Liver (tissue), 3 donors: ENCODE data around the gene TIMP1.

ENCODE experiments used
- GABPA ChIP-seq, 2 donors: IDR thresholded peaks in 1 of 2; conservative IDR thresholded peaks in 1 of 2; 2 replicates each; pipeline ENCODE4 v1.6.1; 2016; ENCODE audit warnings: antibody characterized with exemption in 2 of 2, mild to moderate bottlenecking in 1 of 2, moderate library complexity in 1 of 2
- HNF4A ChIP-seq, 2 donors: conservative IDR thresholded peaks; 2 replicates each; pipeline ENCODE4 v1.6.1; 2016; ENCODE audit warnings: antibody characterized with exemption in 2 of 2, mild to moderate bottlenecking in 2 of 2
- REST ChIP-seq: IDR thresholded peaks from 2 replicates; pipeline ENCODE4 v1.6.1; 2016; ENCODE audit warnings: antibody characterized with exemption, mild to moderate bottlenecking
- RXRA ChIP-seq, 2 donors: IDR thresholded peaks; 2 replicates each; pipeline ENCODE4 v1.6.1; 2017 to 2018; ENCODE audit warnings: antibody characterized with exemption in 2 of 2, mild to moderate bottlenecking in 1 of 2
- TF ChIP-seq, protein P1 (sequence below): fragments of 150-350 bp; IDR thresholded peaks from 2 replicates; pipeline ENCODE4 v1.5.1; 2017; ENCODE audit warnings: improper control_type of control experiment, low read depth, low read length; ENCODE audit not compliant: missing input control
- donor health status: healthy.
- donor health status: healthy.

GRCh38 chrX:47631676-47632075 is 49.4 kb downstream of the TIMP1 start:
- TF ChIP-seq, protein P1, sequence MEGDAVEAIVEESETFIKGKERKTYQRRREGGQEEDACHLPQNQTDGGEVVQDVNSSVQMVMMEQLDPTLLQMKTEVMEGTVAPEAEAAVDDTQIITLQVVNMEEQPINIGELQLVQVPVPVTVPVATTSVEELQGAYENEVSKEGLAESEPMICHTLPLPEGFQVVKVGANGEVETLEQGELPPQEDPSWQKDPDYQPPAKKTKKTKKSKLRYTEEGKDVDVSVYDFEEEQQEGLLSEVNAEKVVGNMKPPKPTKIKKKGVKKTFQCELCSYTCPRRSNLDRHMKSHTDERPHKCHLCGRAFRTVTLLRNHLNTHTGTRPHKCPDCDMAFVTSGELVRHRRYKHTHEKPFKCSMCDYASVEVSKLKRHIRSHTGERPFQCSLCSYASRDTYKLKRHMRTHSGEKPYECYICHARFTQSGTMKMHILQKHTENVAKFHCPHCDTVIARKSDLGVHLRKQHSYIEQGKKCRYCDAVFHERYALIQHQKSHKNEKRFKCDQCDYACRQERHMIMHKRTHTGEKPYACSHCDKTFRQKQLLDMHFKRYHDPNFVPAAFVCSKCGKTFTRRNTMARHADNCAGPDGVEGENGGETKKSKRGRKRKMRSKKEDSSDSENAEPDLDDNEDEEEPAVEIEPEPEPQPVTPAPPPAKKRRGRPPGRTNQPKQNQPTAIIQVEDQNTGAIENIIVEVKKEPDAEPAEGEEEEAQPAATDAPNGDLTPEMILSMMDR, result no peak
- no peak for TF ChIP-seq REST
- no peak for TF ChIP-seq RXRA (IDR thresholded peaks at IDR 0.05)
- no peak for TF ChIP-seq GABPA (IDR thresholded peaks at IDR 0.05 in 1 of 2, conservative IDR thresholded peaks at IDR 0.05 in 1 of 2)
- no peak for TF ChIP-seq HNF4A (conservative IDR thresholded peaks at IDR 0.05)
